Panc1 (cell line): Measurements from ENCODE around the gene PTGDS. TPM values are rescaled to one million over a fixed set of nuclear protein-coding genes. Genes with fewer than 3 reads are reported as not detected.

Source experiments
- ATAC-seq: fragments of 200-7000 bp; cut with Tn5 transposase; 2 replicates; pipeline ENCODE4 v1.9.1; 2020; ENCODE audit warnings: mild to moderate bottlenecking, moderate library complexity
- BruUV-seq: library from RNA; stranded (reverse); fragments of 400-500 nt; replicated peaks from 2 replicates; lab custom pipeline; 2021; lab: Mats Ljungman, UMichigan
- CTCF ChIA-PET: fragments of 300-600 bp; sonication (Branson Sonifier 250); formaldehyde crosslinking; loops from one replicate; lab custom pipeline; 2022; ENCODE audit warnings: antibody characterized with exemption; lab: Charles Lee
- POLR2A ChIA-PET: fragments of 300-600 bp; sonication (Branson Sonifier 250); formaldehyde crosslinking; loops from one replicate; lab custom pipeline; 2022; ENCODE audit warnings: antibody characterized with exemption; lab: Charles Lee
- DNase-seq: peaks from one replicate; pipeline ENCODE4 v3.0.0-alpha.2; 2010; ENCODE audit warnings: low read depth, low spot score
- H3K27ac ChIP-seq: 2 replicates; pipeline ENCODE4 v1.5.1; 2011; ENCODE audit warnings: mild to moderate bottlenecking, low read length, inconsistent platforms
- H3K27me3 ChIP-seq: fragments of 200-500 bp; sonication (Bioruptor generic); 2 replicates; pipeline ENCODE4 v1.6.0; 2014; ENCODE audit warnings: low read length, inconsistent platforms; ENCODE audit not compliant: control insufficient read depth, insufficient read depth
- H3K36me3 ChIP-seq: fragments of 200-500 bp; sonication (Bioruptor generic); 2 replicates; pipeline ENCODE4 v1.5.1; 2014; ENCODE audit warnings: inconsistent platforms, mild to moderate bottlenecking, low read length, moderate library complexity; ENCODE audit not compliant: control insufficient read depth, insufficient read depth
- H3K4me1 ChIP-seq: 2 replicates; pipeline ENCODE4 v1.5.1; 2011; ENCODE audit warnings: inconsistent platforms, mild to moderate bottlenecking, low read length, moderate library complexity; ENCODE audit not compliant: control insufficient read depth, insufficient read depth
- H3K4me3 ChIP-seq, 2 experiments: 2 replicates each; pipeline ENCODE4 v1.5.1; 2011 to 2012; ENCODE audit warnings: low read depth in 2 of 2, low read length in 2 of 2, mild to moderate bottlenecking in 2 of 2, inconsistent platforms in 1 of 2, moderate library complexity in 1 of 2
- H3K9me3 ChIP-seq: fragments of 200-500 bp; sonication (Bioruptor generic); 2 replicates; pipeline ENCODE4 v1.5.1; 2014; ENCODE audit warnings: low read depth, mild to moderate bottlenecking, inconsistent platforms, low read length, moderate library complexity; ENCODE audit not compliant: control insufficient read depth, insufficient read depth
- POLR2AphosphoS5 ChIP-seq: IDR thresholded peaks from 2 replicates; pipeline ENCODE4 v1.6.1; 2012; ENCODE audit warnings: mild to moderate bottlenecking, low read depth, low read length, moderate library complexity
- SIN3A ChIP-seq: IDR thresholded peaks from 2 replicates; pipeline ENCODE4 v1.6.1; 2012; ENCODE audit warnings: low read depth, mild to moderate bottlenecking, low read length, moderate library complexity, borderline replicate concordance; ENCODE audit not compliant: insufficient read depth
- TCF7L2 ChIP-seq: IDR thresholded peaks from 2 replicates; pipeline ENCODE4 v1.6.1; 2011; ENCODE audit warnings: mild to moderate bottlenecking, low read depth, low read length, inconsistent platforms
- in situ Hi-C: cut with HindIII; loops from 2 replicates; pipeline ENCODE4 v1.10.0; 2016; ENCODE audit warnings: low sequenced_read_pairs, low pct_unique_long_range_greater_than_20kb
- intact Hi-C: fragments of 100-400 bp; cut with micrococcal nuclease; formaldehyde crosslinking; loops from one replicate; pipeline ENCODE4 v1.10.0; 2022; ENCODE audit not compliant: unreplicated experiment
- total RNA-seq: library from RNA; stranded (reverse); gene quantifications from one replicate; pipeline ENCODE4 v1.2.1, GENCODE V29; 2021; ENCODE audit not compliant: unreplicated experiment
- TF ChIP-seq, protein P1 (sequence below), 2 experiments: IDR thresholded peaks; 2 replicates each; pipeline ENCODE4 v1.6.1; 2011 to 2012; ENCODE audit warnings: low read depth in 2 of 2, control low read depth in 1 of 2, low read length in 1 of 2, mild to moderate bottlenecking in 1 of 2, moderate library complexity in 1 of 2; ENCODE audit not compliant: insufficient read depth in 1 of 2
- TF ChIP-seq, protein P2 (sequence below): fragments of 450-650 bp; IDR thresholded peaks from 2 replicates; pipeline ENCODE4 v1.5.1; 2017; ENCODE audit warnings: mild to moderate bottlenecking

Gene PTGDS
- total RNA-seq, 1 experiment from 2014 or later = 13.7 TPM

DNA sequence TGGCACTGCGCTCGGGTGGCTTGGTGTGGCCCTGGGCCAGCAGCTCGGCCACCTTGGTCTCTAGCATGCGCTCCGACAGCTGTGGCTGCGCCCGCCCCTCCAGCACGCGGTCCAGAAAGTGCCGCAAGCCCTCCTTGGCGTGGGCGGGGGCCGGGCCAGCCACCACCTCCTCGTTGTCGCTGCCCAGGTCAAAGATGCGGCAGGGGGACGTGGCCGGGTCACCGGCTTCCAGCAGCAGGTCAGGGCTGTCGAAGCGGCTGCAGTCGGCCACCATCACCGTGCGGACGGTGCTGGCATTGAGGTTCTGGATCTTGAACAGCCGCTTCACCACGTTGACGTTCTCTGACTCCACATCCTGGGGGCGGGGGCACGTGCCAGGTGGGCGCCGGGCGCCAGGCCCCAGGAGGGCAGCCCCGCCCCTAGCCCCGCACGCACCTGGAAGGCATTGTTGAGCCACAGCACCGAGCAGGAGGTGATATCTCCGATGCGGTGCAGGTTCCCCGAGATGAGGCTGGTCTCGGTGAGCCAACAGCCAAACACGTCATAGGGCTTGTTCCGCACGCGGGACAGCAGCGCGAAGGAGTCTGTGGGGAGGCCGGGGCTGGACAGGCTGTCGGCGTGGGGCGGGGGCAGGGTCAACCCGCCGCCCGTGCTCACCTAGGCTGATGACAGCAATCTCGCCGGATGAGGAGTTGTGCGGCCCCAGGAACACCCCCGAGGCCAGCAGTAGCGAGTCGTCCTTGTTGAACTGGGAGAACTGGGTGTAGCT is 35.0 kb upstream of the PTGDS start:
- H3K4me1 ChIP-seq = peaks cover 17% of the 10 kb centered on the region
- ChIA-PET POLR2A (no interaction called here), CTCF (no interaction called here)
- TF ChIP-seq, protein P1, sequence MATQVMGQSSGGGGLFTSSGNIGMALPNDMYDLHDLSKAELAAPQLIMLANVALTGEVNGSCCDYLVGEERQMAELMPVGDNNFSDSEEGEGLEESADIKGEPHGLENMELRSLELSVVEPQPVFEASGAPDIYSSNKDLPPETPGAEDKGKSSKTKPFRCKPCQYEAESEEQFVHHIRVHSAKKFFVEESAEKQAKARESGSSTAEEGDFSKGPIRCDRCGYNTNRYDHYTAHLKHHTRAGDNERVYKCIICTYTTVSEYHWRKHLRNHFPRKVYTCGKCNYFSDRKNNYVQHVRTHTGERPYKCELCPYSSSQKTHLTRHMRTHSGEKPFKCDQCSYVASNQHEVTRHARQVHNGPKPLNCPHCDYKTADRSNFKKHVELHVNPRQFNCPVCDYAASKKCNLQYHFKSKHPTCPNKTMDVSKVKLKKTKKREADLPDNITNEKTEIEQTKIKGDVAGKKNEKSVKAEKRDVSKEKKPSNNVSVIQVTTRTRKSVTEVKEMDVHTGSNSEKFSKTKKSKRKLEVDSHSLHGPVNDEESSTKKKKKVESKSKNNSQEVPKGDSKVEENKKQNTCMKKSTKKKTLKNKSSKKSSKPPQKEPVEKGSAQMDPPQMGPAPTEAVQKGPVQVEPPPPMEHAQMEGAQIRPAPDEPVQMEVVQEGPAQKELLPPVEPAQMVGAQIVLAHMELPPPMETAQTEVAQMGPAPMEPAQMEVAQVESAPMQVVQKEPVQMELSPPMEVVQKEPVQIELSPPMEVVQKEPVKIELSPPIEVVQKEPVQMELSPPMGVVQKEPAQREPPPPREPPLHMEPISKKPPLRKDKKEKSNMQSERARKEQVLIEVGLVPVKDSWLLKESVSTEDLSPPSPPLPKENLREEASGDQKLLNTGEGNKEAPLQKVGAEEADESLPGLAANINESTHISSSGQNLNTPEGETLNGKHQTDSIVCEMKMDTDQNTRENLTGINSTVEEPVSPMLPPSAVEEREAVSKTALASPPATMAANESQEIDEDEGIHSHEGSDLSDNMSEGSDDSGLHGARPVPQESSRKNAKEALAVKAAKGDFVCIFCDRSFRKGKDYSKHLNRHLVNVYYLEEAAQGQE (IDR thresholded peaks at IDR 0.05; ENCODE audit: insufficient read depth in 1 of 2, low read depth in 2 of 2, low read length in 1 of 2) = no peak
- TF ChIP-seq TCF7L2 (no peak), POLR2AphosphoS5 (no peak), SIN3A (no peak)
- TF ChIP-seq, protein P2, sequence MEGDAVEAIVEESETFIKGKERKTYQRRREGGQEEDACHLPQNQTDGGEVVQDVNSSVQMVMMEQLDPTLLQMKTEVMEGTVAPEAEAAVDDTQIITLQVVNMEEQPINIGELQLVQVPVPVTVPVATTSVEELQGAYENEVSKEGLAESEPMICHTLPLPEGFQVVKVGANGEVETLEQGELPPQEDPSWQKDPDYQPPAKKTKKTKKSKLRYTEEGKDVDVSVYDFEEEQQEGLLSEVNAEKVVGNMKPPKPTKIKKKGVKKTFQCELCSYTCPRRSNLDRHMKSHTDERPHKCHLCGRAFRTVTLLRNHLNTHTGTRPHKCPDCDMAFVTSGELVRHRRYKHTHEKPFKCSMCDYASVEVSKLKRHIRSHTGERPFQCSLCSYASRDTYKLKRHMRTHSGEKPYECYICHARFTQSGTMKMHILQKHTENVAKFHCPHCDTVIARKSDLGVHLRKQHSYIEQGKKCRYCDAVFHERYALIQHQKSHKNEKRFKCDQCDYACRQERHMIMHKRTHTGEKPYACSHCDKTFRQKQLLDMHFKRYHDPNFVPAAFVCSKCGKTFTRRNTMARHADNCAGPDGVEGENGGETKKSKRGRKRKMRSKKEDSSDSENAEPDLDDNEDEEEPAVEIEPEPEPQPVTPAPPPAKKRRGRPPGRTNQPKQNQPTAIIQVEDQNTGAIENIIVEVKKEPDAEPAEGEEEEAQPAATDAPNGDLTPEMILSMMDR = no peak
- in situ Hi-C loops (no loop called here), intact Hi-C loops (loop anchor here (10.0 kb wide), 1 partner anchor 93 kb away; the partner anchor contains the start of gene FUT7)
- H3K9me3 ChIP-seq = no peaks in the 10 kb centered on the region
- H3K27me3 ChIP-seq = no peaks in the 10 kb centered on the region
- peaks cover 7% of the 10 kb centered on the region; the same call in 1 of the 2 replicates for H3K36me3 ChIP-seq
- H3K4me3 ChIP-seq = no peak overlapping the region
- ATAC-seq (no peak), DNase-seq (no peak)
- TSS peak; percentile 77 for BruUV-seq
- H3K27ac ChIP-seq = no peak overlapping the region

DNA sequence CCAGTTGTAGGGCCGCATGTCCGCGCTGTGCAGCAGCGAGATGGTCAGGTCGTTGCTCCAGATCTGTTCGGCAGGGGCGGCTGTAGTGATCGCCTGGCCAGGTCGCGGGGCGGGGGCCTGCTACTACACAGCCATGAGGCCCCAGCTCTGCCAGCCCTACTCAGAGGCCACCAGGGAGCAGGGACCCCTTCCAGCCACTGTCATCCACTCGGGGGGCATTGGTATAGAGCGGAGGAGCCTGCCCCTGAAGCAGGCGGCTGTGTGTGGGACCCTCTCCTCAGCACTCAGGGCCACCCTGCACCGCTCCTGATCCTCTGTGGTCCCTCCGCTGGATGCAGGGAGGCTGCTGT is 34.4 kb upstream of the PTGDS start:
- in situ Hi-C loops = no loop called here
- peaks cover 7% of the 10 kb centered on the region; the same call in 1 of the 2 replicates for H3K36me3 ChIP-seq
- TF ChIP-seq, protein P2 = no peak
- TF ChIP-seq TCF7L2 (no peak), POLR2AphosphoS5 (no peak), SIN3A (no peak)
- TF ChIP-seq, protein P1 (IDR thresholded peaks at IDR 0.05; ENCODE audit: insufficient read depth in 1 of 2, low read depth in 2 of 2, low read length in 1 of 2) = no peak
- H3K27ac ChIP-seq = no peak overlapping the region
- DNase-seq (no peak), ATAC-seq (no peak)
- H3K4me1 ChIP-seq = peaks cover 23% of the 10 kb centered on the region
- POLR2A ChIA-PET = no interaction called here
- CTCF ChIA-PET = no interaction called here
- no TSS peak for BruUV-seq
- no peaks in the 10 kb centered on the region for H3K27me3 ChIP-seq
- H3K4me3 ChIP-seq = peak overlapping the region; percentile 64
- H3K9me3 ChIP-seq = no peaks in the 10 kb centered on the region
- intact Hi-C loops = loop anchor here (10.0 kb wide), 1 partner anchor 92 kb away; the partner anchor contains the start of gene FUT7
